ENCODE data around the gene CTDP1. TPM values are rescaled to one million over a fixed set of nuclear protein-coding genes. Genes with fewer than 3 reads are reported as not detected.
"Not testable (repeated sequence)": the region's sequence is repeated elsewhere in the genome, so short reads cannot be mapped to it uniquely, and the experiment has no call there.

The CTDP1 gene
- total and polyA plus RNA-seq, 3 experiments from 2014 or later, result 31.0 to 38.0 (median 35.3) TPM

GRCh38 chr18:79735071-79735980 lies 55.7 kb downstream of the CTDP1 start:
- Histone ChIP-seq H3K4me1 (ENCODE audit: insufficient read depth, low read length) (no peaks in the 10 kb centered on the region), H3K4me3 (ENCODE audit: low read length) (no peak overlapping the region), H3K27me3 (ENCODE audit: insufficient read depth, low read length, poor library complexity, severe bottlenecking) (no peaks in the 10 kb centered on the region), H3K36me3 (ENCODE audit: insufficient read depth, low read length) (peaks cover 53% of the 10 kb centered on the region), H3K9me3 (ENCODE audit: low read length) (peaks cover 20% of the 10 kb centered on the region), H3K27ac (ENCODE audit: low read depth, low read length) (no peak overlapping the region)
- H3K4me1 Mint-ChIP-seq, result peaks cover 0 to 2% (median 0%) of the 10 kb centered on the region in 3 donors
- peaks cover 0 to 18% (median 15%) of the 10 kb centered on the region in 5 donors for H3K9me3 Mint-ChIP-seq
- ChIA-PET CTCF (no interaction called here), POLR2A (no interaction called here)
- peak in 1 of 5 donors; percentile 49 for DNase-seq
- no peak overlapping the region for H3K4me3 Mint-ChIP-seq
- H3K27ac Mint-ChIP-seq, result peak overlapping the region in 1 of 8 donors; percentile 11
- peaks cover 26 to 91% (median 46%) of the 10 kb centered on the region in 3 donors for H3K36me3 Mint-ChIP-seq
- H3K27me3 Mint-ChIP-seq, result no peaks in the 10 kb centered on the region

- Histone ChIP-seq H3K4me3 (ENCODE audit: low read length) (no peak overlapping the region), H3K36me3 (ENCODE audit: insufficient read depth, low read length) (peaks cover 46% of the 10 kb centered on the region), H3K27ac (ENCODE audit: low read depth, low read length) (no peak overlapping the region), H3K27me3 (ENCODE audit: insufficient read depth, low read length, poor library complexity, severe bottlenecking) (no peaks in the 10 kb centered on the region), H3K4me1 (ENCODE audit: insufficient read depth, low read length) (no peaks in the 10 kb centered on the region), H3K9me3 (ENCODE audit: low read length) (peaks cover 18% of the 10 kb centered on the region)
- Mint-ChIP-seq H3K27ac (no peak overlapping the region), H3K27me3 (no peaks in the 10 kb centered on the region), H3K36me3 (peaks cover 33 to 90% (median 46%) of the 10 kb centered on the region in 3 donors), H3K4me1 (peaks cover 0 to 4% (median 0%) of the 10 kb centered on the region in 3 donors), H3K9me3 (peaks cover 0 to 15% (median 12%) of the 10 kb centered on the region in 5 donors), H3K4me3 (no peak overlapping the region)
- CTCF ChIA-PET, result no interaction called here
- POLR2A ChIA-PET, result no interaction called here
- no peak for DNase-seq
These were observed 56.6 kb downstream of the CTDP1 start for GRCh38 chr18:79736230-79736629.

DNA sequence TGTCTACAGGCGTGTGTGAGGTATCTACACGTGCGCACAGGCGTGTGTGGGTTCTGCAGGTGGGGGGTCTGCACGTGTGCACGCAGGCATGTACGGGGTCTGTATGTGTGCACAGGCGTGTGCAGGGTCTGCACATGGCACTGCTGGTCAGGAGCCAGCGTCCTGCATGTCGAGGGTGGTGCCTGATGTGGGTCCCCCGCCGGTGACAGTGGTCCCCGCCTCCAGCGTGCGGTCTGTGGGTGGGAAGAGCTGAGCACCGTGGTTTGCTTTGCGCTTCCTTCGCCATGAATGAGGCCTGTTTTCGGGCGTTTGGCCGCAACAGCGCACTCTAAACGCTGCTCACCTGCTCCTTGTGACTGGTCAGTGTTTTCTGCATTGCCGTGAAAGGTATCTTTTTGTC lies 57.2 kb downstream of the CTDP1 start:
- Histone ChIP-seq H3K27me3 (ENCODE audit: insufficient read depth, low read length, poor library complexity, severe bottlenecking) (no peaks in the 10 kb centered on the region), H3K4me3 (ENCODE audit: low read length) (no peak overlapping the region), H3K4me1 (ENCODE audit: insufficient read depth, low read length) (no peaks in the 10 kb centered on the region), H3K27ac (ENCODE audit: low read depth, low read length) (no peak overlapping the region), H3K9me3 (ENCODE audit: low read length) (peaks cover 12% of the 10 kb centered on the region), H3K36me3 (ENCODE audit: insufficient read depth, low read length) (peaks cover 44% of the 10 kb centered on the region)
- Mint-ChIP-seq H3K36me3 (peaks cover 31 to 90% (median 43%) of the 10 kb centered on the region in 3 donors), H3K4me3 (no peak overlapping the region), H3K27ac (peak overlapping the region in 1 of 8 donors; percentile 73), H3K27me3 (no peaks in the 10 kb centered on the region), H3K9me3 (peaks cover 0 to 10% (median 6%) of the 10 kb centered on the region in 5 donors), H3K4me1 (peaks cover 0 to 4% (median 0%) of the 10 kb centered on the region in 3 donors)
- POLR2A ChIA-PET, result no interaction called here
- DNase-seq, result peak in 1 of 5 donors; percentile 22
- CTCF ChIA-PET, result no interaction called here

GRCh38 chr18:79737426-79737825 lies 57.8 kb downstream of the CTDP1 start:
- H3K27ac ChIP-seq (ENCODE audit: low read depth, low read length), result no peak overlapping the region
- no peaks in the 10 kb centered on the region for H3K27me3 ChIP-seq (ENCODE audit: insufficient read depth, low read length, poor library complexity, severe bottlenecking)
- Mint-ChIP-seq H3K27me3 (no peaks in the 10 kb centered on the region), H3K4me1 (peaks cover 0 to 4% (median 0%) of the 10 kb centered on the region in 3 donors), H3K9me3 (peaks cover 0 to 7% (median 3%) of the 10 kb centered on the region in 5 donors), H3K4me3 (no peak overlapping the region), H3K27ac (peak overlapping the region in 2 of 8 donors; percentile 19 to 84), H3K36me3 (peaks cover 33 to 92% (median 44%) of the 10 kb centered on the region in 3 donors)
- H3K4me1 ChIP-seq (ENCODE audit: insufficient read depth, low read length), result no peaks in the 10 kb centered on the region
- DNase-seq, result no peak
- H3K36me3 ChIP-seq (ENCODE audit: insufficient read depth, low read length), result peaks cover 41% of the 10 kb centered on the region
- no peak overlapping the region for H3K4me3 ChIP-seq (ENCODE audit: low read length)
- ChIA-PET POLR2A (no interaction called here), CTCF (no interaction called here)
- H3K9me3 ChIP-seq (ENCODE audit: low read length), result peaks cover 6% of the 10 kb centered on the region

GRCh38 chr18:79738041-79738461 lies 58.4 kb downstream of the CTDP1 start:
- Histone ChIP-seq H3K9me3 (ENCODE audit: low read length) (peaks cover under 1% of the 10 kb centered on the region), H3K4me1 (ENCODE audit: insufficient read depth, low read length) (no peaks in the 10 kb centered on the region), H3K4me3 (ENCODE audit: low read length) (no peak overlapping the region), H3K36me3 (ENCODE audit: insufficient read depth, low read length) (peaks cover 41% of the 10 kb centered on the region), H3K27ac (ENCODE audit: low read depth, low read length) (no peak overlapping the region), H3K27me3 (ENCODE audit: insufficient read depth, low read length, poor library complexity, severe bottlenecking) (no peaks in the 10 kb centered on the region)
- Mint-ChIP-seq H3K27ac (no peak overlapping the region), H3K9me3 (peaks cover 0 to 7% (median 3%) of the 10 kb centered on the region in 5 donors), H3K27me3 (no peaks in the 10 kb centered on the region), H3K4me1 (peaks cover 0 to 4% (median 0%) of the 10 kb centered on the region in 3 donors), H3K4me3 (no peak overlapping the region), H3K36me3 (peaks cover 33 to 93% (median 44%) of the 10 kb centered on the region in 3 donors)
- ChIA-PET POLR2A (no interaction called here), CTCF (no interaction called here)
- peak in 1 of 5 donors; percentile 30 for DNase-seq

DNA sequence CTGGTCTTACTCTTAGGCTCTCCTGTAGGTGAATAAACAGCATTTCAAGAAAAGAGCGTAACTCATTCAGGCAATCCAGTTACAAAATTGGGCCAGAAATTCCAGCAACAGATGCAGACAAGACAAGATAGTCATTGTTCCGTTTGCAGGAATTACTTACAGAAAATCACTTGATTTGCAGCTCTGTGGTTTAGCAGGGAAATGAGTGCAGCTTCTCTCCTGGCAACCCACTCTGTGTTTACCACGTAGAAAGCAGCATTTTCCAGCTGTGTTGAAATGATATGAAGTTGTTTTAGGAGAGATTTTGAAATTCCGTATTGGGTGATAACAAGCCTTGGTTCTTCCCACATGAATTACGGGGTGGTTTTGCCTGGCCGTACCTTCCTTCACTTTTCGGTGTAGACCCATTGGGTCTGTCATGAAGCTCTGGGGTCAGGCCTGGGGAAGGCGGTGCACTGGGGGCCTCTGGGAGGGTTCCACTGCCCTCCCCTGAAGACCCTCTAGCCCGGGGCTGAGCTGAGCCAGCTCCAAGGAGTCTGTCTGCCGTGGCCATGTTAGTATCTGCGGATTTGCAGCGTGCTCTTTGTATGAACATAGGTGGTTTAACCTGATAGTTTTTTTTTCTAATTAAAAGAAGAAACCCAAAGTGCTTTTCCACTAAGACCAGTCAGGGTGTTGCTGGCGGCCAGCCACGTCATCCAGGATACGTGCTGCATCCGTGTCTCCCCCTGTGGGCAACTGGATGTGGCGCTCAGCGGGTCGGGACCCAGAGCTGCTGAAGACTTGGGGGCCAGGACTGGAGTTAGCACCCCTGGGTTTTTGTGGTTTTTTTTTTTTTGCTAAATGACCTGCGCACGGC lies 59.2 kb downstream of the CTDP1 start:
- ChIA-PET CTCF (no interaction called here), POLR2A (no interaction called here)
- peaks cover 0 to 3% (median 0%) of the 10 kb centered on the region in 5 donors for H3K9me3 Mint-ChIP-seq
- H3K9me3 ChIP-seq (ENCODE audit: low read length), result no peaks in the 10 kb centered on the region
- H3K27me3 ChIP-seq (ENCODE audit: insufficient read depth, low read length, poor library complexity, severe bottlenecking), result no peaks in the 10 kb centered on the region
- no peaks in the 10 kb centered on the region for H3K27me3 Mint-ChIP-seq
- H3K36me3 ChIP-seq (ENCODE audit: insufficient read depth, low read length), result peaks cover 39% of the 10 kb centered on the region
- H3K27ac ChIP-seq (ENCODE audit: low read depth, low read length), result no peak overlapping the region
- no peak overlapping the region for H3K4me3 Mint-ChIP-seq
- H3K27ac Mint-ChIP-seq, result no peak overlapping the region
- H3K36me3 Mint-ChIP-seq, result peaks cover 34 to 90% (median 43%) of the 10 kb centered on the region in 3 donors
- H3K4me3 ChIP-seq (ENCODE audit: low read length), result no peak overlapping the region
- peaks cover 0 to 2% (median 0%) of the 10 kb centered on the region in 3 donors for H3K4me1 Mint-ChIP-seq
- no peaks in the 10 kb centered on the region for H3K4me1 ChIP-seq (ENCODE audit: insufficient read depth, low read length)
- peak in 1 of 5 donors; percentile 22 for DNase-seq

DNA sequence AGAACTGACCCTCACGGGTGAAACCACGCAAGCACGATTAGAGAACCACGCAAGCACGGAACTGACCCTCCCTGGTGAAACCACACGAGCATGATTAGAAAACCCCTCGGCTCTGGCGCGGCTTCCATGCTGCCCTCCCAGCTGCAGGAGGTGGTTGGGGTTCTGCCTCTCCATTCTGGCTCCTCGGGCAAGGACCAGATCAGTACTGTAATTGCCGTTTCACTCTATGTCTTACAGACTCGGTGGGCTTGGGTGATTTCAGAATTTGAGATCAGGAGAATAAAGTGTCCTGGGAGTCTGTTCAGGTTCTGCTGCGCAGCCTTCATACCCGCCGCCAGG lies 59.8 kb downstream of the CTDP1 start:
- CTCF ChIA-PET, result no interaction called here
- H3K9me3 Mint-ChIP-seq, result peaks cover 0 to 1% (median under 1%) of the 10 kb centered on the region in 5 donors
- peaks cover 0 to 2% (median 0%) of the 10 kb centered on the region in 3 donors for H3K4me1 Mint-ChIP-seq
- no peak overlapping the region for H3K27ac Mint-ChIP-seq
- Histone ChIP-seq H3K9me3 (ENCODE audit: low read length) (no peaks in the 10 kb centered on the region), H3K27me3 (ENCODE audit: insufficient read depth, low read length, poor library complexity, severe bottlenecking) (no peaks in the 10 kb centered on the region), H3K4me3 (ENCODE audit: low read length) (no peak overlapping the region), H3K4me1 (ENCODE audit: insufficient read depth, low read length) (no peaks in the 10 kb centered on the region), H3K27ac (ENCODE audit: low read depth, low read length) (no peak overlapping the region), H3K36me3 (ENCODE audit: insufficient read depth, low read length) (peaks cover 39% of the 10 kb centered on the region)
- no peaks in the 10 kb centered on the region for H3K27me3 Mint-ChIP-seq
- peaks cover 36 to 90% (median 45%) of the 10 kb centered on the region in 3 donors for H3K36me3 Mint-ChIP-seq
- no peak for DNase-seq
- H3K4me3 Mint-ChIP-seq, result no peak overlapping the region
- POLR2A ChIA-PET, result no interaction called here

- H3K27ac ChIP-seq (ENCODE audit: low read depth, low read length); H3K4me1 ChIP-seq (ENCODE audit: insufficient read depth, low read length); H3K9me3 Mint-ChIP-seq; CTCF ChIA-PET; H3K4me1 Mint-ChIP-seq; H3K4me3 ChIP-seq (ENCODE audit: low read length); H3K27ac Mint-ChIP-seq; H3K4me3 Mint-ChIP-seq; POLR2A ChIA-PET; H3K27me3 Mint-ChIP-seq; H3K9me3 ChIP-seq (ENCODE audit: low read length); H3K27me3 ChIP-seq (ENCODE audit: insufficient read depth, low read length, poor library complexity, severe bottlenecking): not testable (repeated sequence)
- peaks cover 39% of the 10 kb centered on the region for H3K36me3 ChIP-seq (ENCODE audit: insufficient read depth, low read length)
- peaks cover 37 to 89% (median 44%) of the 10 kb centered on the region in 3 donors for H3K36me3 Mint-ChIP-seq
- DNase-seq, result peak in 1 of 5 donors; percentile 23
These were observed 60.4 kb downstream of the CTDP1 start for GRCh38 chr18:79740047-79740446.
